Heart left ventricle (tissue), 13 donors: ENCODE data around the gene ASB10.

ENCODE experiments used
- CTCF ChIP-seq, 12 donors: fragments of 200-600 bp; sonication (generic) in 4 of 12; IDR thresholded peaks; one replicate each; pipeline versions ENCODE4 v1.5.0 to v1.8.0; 2018 to 2022; ENCODE audit warnings: antibody characterized with exemption in 12 of 12, mild to moderate bottlenecking in 5 of 12
- POLR2A ChIP-seq, 2 donors: fragments of 450-650 bp; IDR thresholded peaks; one replicate each; pipeline ENCODE4 v1.6.1; 2017; ENCODE audit warnings: antibody characterized with exemption in 2 of 2, mild to moderate bottlenecking in 2 of 2, moderate library complexity in 2 of 2
- donor health status: ischemic (EF 13 %, LVEDD 7.1; RV severe dilation, severe dysfunction).
- donor health status: DM: no; HTN: yes; CAD: no.
- donor health status: DM: no; HTN: no; CAD: no.
- donor health status: ischemic (EF 25% LVEDD 6.9; RV normal size, moderate dysfunction).
- donor health status: ischemic (EF 25% LVEDD 5.7; RV mildly dilated, moderate dysfunction).
- donor health status: ischemic (EF 35%, LVEDD 5.7; RV mildly dilated, moderate dysfunction).
- donor health status: nonischemic (EF 11% LVEDD 7.7; RV severe dilation, severe dysfunction).
- donor health status: DM: yes; HTN: yes; CAD: no.
- donor health status: PGD.
- donor health status: ischemic (EF 29% LVEDD 5.4; RV normal size, mild dysfunction).
- donor health status: nonischemic (EF 23%, LVEDD 6.1; RV moderate dilation, normal function).

- TF ChIP-seq CTCF (IDR thresholded peaks at IDR 0.05): no peak
- TF ChIP-seq POLR2A (IDR thresholded peaks at IDR 0.05): no peak
Observed at GRCh38 chr7:151135866-151136843, 50.9 kb downstream of the ASB10 start.
